Measurements from ENCODE around the gene NPC1L1. TPM values are rescaled to one million over a fixed set of nuclear protein-coding genes. Genes with fewer than 3 reads are reported as not detected.

The NPC1L1 gene
- total RNA-seq, 1 experiment from 2014 or later, result 0.15 TPM

- TF ChIP-seq CEBPB (IDR thresholded peaks at IDR 0.05; ENCODE audit: low read depth) (no peak), MAX (IDR thresholded peaks at IDR 0.05) (no peak), ZNF274 (IDR thresholded peaks at IDR 0.05; ENCODE audit: low read depth, low read length) (no peak), ZFX (IDR thresholded peaks at IDR 0.05) (no peak), POLR2AphosphoS5 (IDR thresholded peaks at IDR 0.05; ENCODE audit: low read depth, low read length) (no peak), YY1 (IDR thresholded peaks at IDR 0.05; ENCODE audit: extremely low read depth, insufficient replicate concordance, low read depth, low read length) (no peak), SRF (IDR thresholded peaks at IDR 0.05; ENCODE audit: low read depth) (no peak), FOSL1 (IDR thresholded peaks at IDR 0.05; ENCODE audit: low read depth) (no peak), ATF3 (IDR thresholded peaks at IDR 0.05) (no peak), JUND (IDR thresholded peaks at IDR 0.05) (no peak), RAD21 (IDR thresholded peaks at IDR 0.05; ENCODE audit: low read depth) (no peak), SIN3A (IDR thresholded peaks at IDR 0.05; ENCODE audit: low read depth) (no peak)
Measured at GRCh38 chr7:44497155-44498027, 43.7 kb downstream of the NPC1L1 start (continued).

GRCh38 chr7:44496385-44496784 is 44.7 kb downstream of the NPC1L1 start:
- Histone ChIP-seq H3K9me2 (ENCODE audit: insufficient read depth) (no peaks in the 10 kb centered on the region), H3K9me3 (ENCODE audit: control insufficient read depth in 1 of 2, insufficient read depth in 1 of 2, low read depth in 1 of 2, low read length in 2 of 2) (no peaks in the 10 kb centered on the region), H3K79me2 (ENCODE audit: insufficient read depth, low read length) (no peaks in the 10 kb centered on the region), H3K4me3 (replicated peaks in 1 of 2; ENCODE audit: low read depth in 1 of 2, low read length in 2 of 2) (no peak overlapping the region), H3K9ac (ENCODE audit: low read length) (no peak overlapping the region), H3K4me1 (ENCODE audit: control insufficient read depth in 1 of 2, insufficient read depth in 2 of 2, low read length in 2 of 2) (peaks cover 0 to 1% of the 10 kb centered on the region in 2 experiments; a peak in 3 of 4 replicates), H3K36me3 (ENCODE audit: control insufficient read depth in 1 of 2, insufficient read depth in 2 of 2, low read length in 2 of 2) (no peaks in the 10 kb centered on the region), H3K4me2 (ENCODE audit: low read length) (no peak overlapping the region), H4K20me1 (ENCODE audit: insufficient read depth) (no peaks in the 10 kb centered on the region), H2AFZ (ENCODE audit: low read depth, low read length, poor library complexity, severe bottlenecking) (no peak overlapping the region), H3K27ac (ENCODE audit: low read depth, low read length) (no peak overlapping the region), H3K27me3 (ENCODE audit: insufficient read depth, low read length) (no peaks in the 10 kb centered on the region)
- no peak for DNase-seq (ENCODE audit: low read depth, low spot score)
- TF ChIP-seq POLR2AphosphoS5 (IDR thresholded peaks at IDR 0.05; ENCODE audit: low read depth, low read length) (no peak), FOSL1 (IDR thresholded peaks at IDR 0.05; ENCODE audit: low read depth) (no peak), CBX3 (IDR thresholded peaks at IDR 0.05; ENCODE audit: low read depth) (no peak), REST (IDR thresholded peaks at IDR 0.05; ENCODE audit: low read depth) (no peak), ZBTB33 (IDR thresholded peaks at IDR 0.05; ENCODE audit: extremely low read depth, insufficient replicate concordance, low read length) (no peak), SIN3A (IDR thresholded peaks at IDR 0.05; ENCODE audit: low read depth) (no peak), CEBPB (IDR thresholded peaks at IDR 0.05; ENCODE audit: low read depth) (no peak), JUND (IDR thresholded peaks at IDR 0.05) (no peak), ATF3 (IDR thresholded peaks at IDR 0.05) (no peak), EGR1 (IDR thresholded peaks at IDR 0.05; ENCODE audit: low read depth) (no peak), YY1 (IDR thresholded peaks at IDR 0.05; ENCODE audit: extremely low read depth, insufficient replicate concordance, low read depth, low read length) (no peak), SP1 (IDR thresholded peaks at IDR 0.05; ENCODE audit: low read depth) (no peak), EZH2 (IDR thresholded peaks at IDR 0.05) (no peak), ZFX (IDR thresholded peaks at IDR 0.05) (no peak), RAD21 (IDR thresholded peaks at IDR 0.05; ENCODE audit: low read depth) (no peak), POLR2A (IDR thresholded peaks at IDR 0.05; ENCODE audit: borderline replicate concordance, extremely low read depth, insufficient read depth, insufficient read length) (no peak), SRF (IDR thresholded peaks at IDR 0.05; ENCODE audit: low read depth) (no peak)
- POLR2A ChIA-PET, result no interaction called here
- RAD21 ChIA-PET (ENCODE audit: low non-redundant PET in 1 of 2, low total read pairs in 2 of 2, uncharacterized antibody in 2 of 2, unreplicated experiment in 2 of 2), result no interaction called here
- CTCF ChIA-PET, result no interaction called here
- intact Hi-C loops (cut with micrococcal nuclease), result no loop called here
- ATAC-seq, result no peak
- no TSS peak for BruUV-seq (replicated peaks)

All from HCT116 (cell line).